BLaER1 (cell line): ENCODE data around the gene ADGRL2.

ENCODE experiments used
- H3K27ac ChIP-seq: shearing (Covaris generic); formaldehyde crosslinking; 2 replicates; pipeline ENCODE4 v1.8.1; 2022
- H3K27me3 ChIP-seq: shearing (Covaris generic); formaldehyde crosslinking; 2 replicates; pipeline ENCODE4 v1.8.1; 2022
- H3K36me3 ChIP-seq: shearing (Covaris generic); formaldehyde crosslinking; 2 replicates; pipeline ENCODE4 v1.8.1; 2022
- H3K4me1 ChIP-seq: shearing (Covaris generic); formaldehyde crosslinking; 2 replicates; pipeline ENCODE4 v1.8.1; 2022
- H3K4me2 ChIP-seq: shearing (Covaris generic); formaldehyde crosslinking; 2 replicates; pipeline ENCODE4 v1.8.1; 2022
- H3K4me3 ChIP-seq: shearing (Covaris generic); formaldehyde crosslinking; 2 replicates; pipeline ENCODE4 v1.8.1; 2022
- H3K9ac ChIP-seq: shearing (Covaris generic); formaldehyde crosslinking; 2 replicates; pipeline ENCODE4 v1.8.1; 2022
- H3K9me3 ChIP-seq: shearing (Covaris generic); formaldehyde crosslinking; 2 replicates; pipeline ENCODE4 v1.8.1; 2022
- H4K20me1 ChIP-seq: shearing (Covaris generic); formaldehyde crosslinking; 2 replicates; pipeline ENCODE4 v1.8.1; 2022
- Cebpa-rat ChIP-seq: shearing (Covaris generic); IDR thresholded peaks from 2 replicates; pipeline ENCODE4 v1.8.1; 2022

ADGRL2 gene

GRCh38 chr1:81824759-81825158, 24.0 kb downstream of the ADGRL2 start:
- Histone ChIP-seq H3K9ac (no peak overlapping the region), H3K9me3 (no peaks in the 10 kb centered on the region), H4K20me1 (no peaks in the 10 kb centered on the region), H3K4me3 (no peak overlapping the region), H3K4me2 (no peak overlapping the region), H3K4me1 (no peaks in the 10 kb centered on the region), H3K27me3 (no peaks in the 10 kb centered on the region), H3K36me3 (no peaks in the 10 kb centered on the region), H3K27ac (no peak overlapping the region)
- TF ChIP-seq Cebpa-rat: no peak

GRCh38 chr1:81827942-81828341, 27.2 kb downstream of the ADGRL2 start:
- Histone ChIP-seq H3K27me3 (no peaks in the 10 kb centered on the region), H3K36me3 (no peaks in the 10 kb centered on the region), H4K20me1 (no peaks in the 10 kb centered on the region), H3K4me1 (no peaks in the 10 kb centered on the region), H3K27ac (no peak overlapping the region), H3K4me2 (no peak overlapping the region), H3K4me3 (no peak overlapping the region), H3K9ac (no peak overlapping the region), H3K9me3 (no peaks in the 10 kb centered on the region)
- no peak for TF ChIP-seq Cebpa-rat

GRCh38 chr1:81832573-81832972, 31.8 kb downstream of the ADGRL2 start:
- H3K27me3 ChIP-seq: no peaks in the 10 kb centered on the region
- no peaks in the 10 kb centered on the region for H3K36me3 ChIP-seq
- H3K9ac ChIP-seq: no peak overlapping the region
- H4K20me1 ChIP-seq: no peaks in the 10 kb centered on the region
- TF ChIP-seq Cebpa-rat: no peak
- no peak overlapping the region for H3K4me2 ChIP-seq
- H3K4me1 ChIP-seq: peaks cover 20% of the 10 kb centered on the region
- no peaks in the 10 kb centered on the region for H3K9me3 ChIP-seq
- H3K27ac ChIP-seq: no peak overlapping the region
- no peak overlapping the region for H3K4me3 ChIP-seq

- no peaks in the 10 kb centered on the region for H3K9me3 ChIP-seq
- H3K4me3 ChIP-seq: no peak overlapping the region
- no peaks in the 10 kb centered on the region for H3K27me3 ChIP-seq
- no peak overlapping the region for H3K27ac ChIP-seq
- H3K36me3 ChIP-seq: no peaks in the 10 kb centered on the region
- peaks cover 20% of the 10 kb centered on the region for H3K4me1 ChIP-seq
- H4K20me1 ChIP-seq: no peaks in the 10 kb centered on the region
- no peak overlapping the region for H3K4me2 ChIP-seq
- TF ChIP-seq Cebpa-rat: no peak
- no peak overlapping the region for H3K9ac ChIP-seq
Observed at GRCh38 chr1:81833722-81834121, 33.0 kb downstream of the ADGRL2 start.

GRCh38 chr1:81834268-81834667, 33.5 kb downstream of the ADGRL2 start:
- Histone ChIP-seq H3K9me3 (no peaks in the 10 kb centered on the region), H3K4me3 (no peak overlapping the region), H3K9ac (no peak overlapping the region), H3K4me2 (no peak overlapping the region; the same call in 1 of the 2 replicates), H3K4me1 (peaks cover 20% of the 10 kb centered on the region), H3K36me3 (no peaks in the 10 kb centered on the region), H4K20me1 (no peaks in the 10 kb centered on the region), H3K27me3 (no peaks in the 10 kb centered on the region), H3K27ac (no peak overlapping the region)
- no peak for TF ChIP-seq Cebpa-rat

- H3K4me2 ChIP-seq: peak overlapping the region; percentile 43
- no peaks in the 10 kb centered on the region for H4K20me1 ChIP-seq
- TF ChIP-seq Cebpa-rat: no peak
- no peak overlapping the region for H3K4me3 ChIP-seq
- no peaks in the 10 kb centered on the region for H3K9me3 ChIP-seq
- H3K27ac ChIP-seq: no peak overlapping the region
- H3K36me3 ChIP-seq: no peaks in the 10 kb centered on the region
- H3K9ac ChIP-seq: no peak overlapping the region
- H3K4me1 ChIP-seq: peaks cover 20% of the 10 kb centered on the region
- no peaks in the 10 kb centered on the region for H3K27me3 ChIP-seq
Observed at GRCh38 chr1:81834921-81835698, 34.4 kb downstream of the ADGRL2 start.

- no peak overlapping the region for H3K4me2 ChIP-seq
- H3K9me3 ChIP-seq: no peaks in the 10 kb centered on the region
- no peak for TF ChIP-seq Cebpa-rat
- H3K36me3 ChIP-seq: no peaks in the 10 kb centered on the region
- no peak overlapping the region for H3K4me3 ChIP-seq
- H3K4me1 ChIP-seq: peaks cover 20% of the 10 kb centered on the region
- no peak overlapping the region for H3K27ac ChIP-seq
- H4K20me1 ChIP-seq: no peaks in the 10 kb centered on the region
- H3K9ac ChIP-seq: no peak overlapping the region
- H3K27me3 ChIP-seq: no peaks in the 10 kb centered on the region
Observed at GRCh38 chr1:81836007-81836626, 35.4 kb downstream of the ADGRL2 start.

GRCh38 chr1:81838600-81839218, 38.0 kb downstream of the ADGRL2 start:
- Histone ChIP-seq H3K27ac (no peak overlapping the region), H3K4me2 (no peak overlapping the region), H3K4me1 (peaks cover 20% of the 10 kb centered on the region), H3K9ac (no peak overlapping the region), H3K36me3 (no peaks in the 10 kb centered on the region), H4K20me1 (no peaks in the 10 kb centered on the region), H3K9me3 (no peaks in the 10 kb centered on the region), H3K27me3 (no peaks in the 10 kb centered on the region), H3K4me3 (no peak overlapping the region)
- TF ChIP-seq Cebpa-rat: no peak

GRCh38 chr1:81840805-81841204, 40.1 kb downstream of the ADGRL2 start:
- Histone ChIP-seq H3K27me3 (no peaks in the 10 kb centered on the region), H3K9ac (no peak overlapping the region), H4K20me1 (no peaks in the 10 kb centered on the region), H3K4me1 (0 out of 2 replicates have a peak, but pooled peaks cover under 1% of the 10 kb centered on the region), H3K27ac (no peak overlapping the region), H3K4me2 (no peak overlapping the region), H3K36me3 (no peaks in the 10 kb centered on the region), H3K9me3 (no peaks in the 10 kb centered on the region), H3K4me3 (no peak overlapping the region)
- TF ChIP-seq Cebpa-rat: no peak

- Histone ChIP-seq H3K27ac (no peak overlapping the region), H3K4me3 (no peak overlapping the region), H3K4me2 (no peak overlapping the region), H3K4me1 (no peaks in the 10 kb centered on the region), H3K36me3 (no peaks in the 10 kb centered on the region), H4K20me1 (no peaks in the 10 kb centered on the region), H3K9ac (no peak overlapping the region), H3K27me3 (no peaks in the 10 kb centered on the region), H3K9me3 (no peaks in the 10 kb centered on the region)
- no peak for TF ChIP-seq Cebpa-rat
Observed at GRCh38 chr1:81841795-81842194, 41.1 kb downstream of the ADGRL2 start.
